SK-N-SH (cell line): ENCODE data around the gene FAM229A.

Experiments
- CTCF ChIP-seq: fragments of 200-600 bp; sonication (generic); IDR thresholded peaks from 2 replicates; pipeline ENCODE4 v1.6.1; 2017; ENCODE audit warnings: antibody characterized with exemption, mild to moderate bottlenecking, moderate library complexity
- EP300 ChIP-seq, 2 experiments: IDR thresholded peaks; 2 replicates each; pipeline versions ENCODE4 v1.4.0 to v1.6.1; 2012; ENCODE audit warnings: borderline replicate concordance in 1 of 2, low read depth in 1 of 2, low read length in 1 of 2
- EZH2phosphoT487 ChIP-seq: fragments of 200-600 bp; sonication (generic); IDR thresholded peaks from 2 replicates; pipeline ENCODE4 v1.6.1; 2017; ENCODE audit warnings: low read depth, mixed run types, mild to moderate bottlenecking, antibody characterized with exemption, moderate library complexity, borderline replicate concordance
- GATA2 ChIP-seq: sonication (generic); formaldehyde crosslinking; IDR thresholded peaks from 2 replicates; pipeline ENCODE4 v1.5.0; 2020; ENCODE audit warnings: mild to moderate bottlenecking, missing genetic modification reagents
- MAX ChIP-seq: IDR thresholded peaks from 2 replicates; pipeline ENCODE4 v1.4.0; 2012; ENCODE audit warnings: low read depth
- MXI1 ChIP-seq: IDR thresholded peaks from 2 replicates; pipeline ENCODE4 v1.6.1; 2012; ENCODE audit warnings: mild to moderate bottlenecking, low read depth, low read length, improper control_type of control experiment
- RAD21 ChIP-seq: IDR thresholded peaks from 2 replicates; pipeline ENCODE4 v1.6.1; 2012; ENCODE audit warnings: mild to moderate bottlenecking, low read length
- RCOR1 ChIP-seq: fragments of 150-350 bp; IDR thresholded peaks from 2 replicates; pipeline ENCODE4 v1.6.1; 2017; ENCODE audit warnings: antibody characterized with exemption, low read length
- TAF1 ChIP-seq: IDR thresholded peaks from 2 replicates; pipeline ENCODE4 v1.6.1; 2012; ENCODE audit warnings: low read depth, mild to moderate bottlenecking, low read length, moderate library complexity, borderline replicate concordance
- TF ChIP-seq, protein P1 (sequence below): IDR thresholded peaks from 2 replicates; pipeline ENCODE4 v1.6.1; 2012; ENCODE audit warnings: mild to moderate bottlenecking, low read depth, low read length, moderate library complexity

DNA sequence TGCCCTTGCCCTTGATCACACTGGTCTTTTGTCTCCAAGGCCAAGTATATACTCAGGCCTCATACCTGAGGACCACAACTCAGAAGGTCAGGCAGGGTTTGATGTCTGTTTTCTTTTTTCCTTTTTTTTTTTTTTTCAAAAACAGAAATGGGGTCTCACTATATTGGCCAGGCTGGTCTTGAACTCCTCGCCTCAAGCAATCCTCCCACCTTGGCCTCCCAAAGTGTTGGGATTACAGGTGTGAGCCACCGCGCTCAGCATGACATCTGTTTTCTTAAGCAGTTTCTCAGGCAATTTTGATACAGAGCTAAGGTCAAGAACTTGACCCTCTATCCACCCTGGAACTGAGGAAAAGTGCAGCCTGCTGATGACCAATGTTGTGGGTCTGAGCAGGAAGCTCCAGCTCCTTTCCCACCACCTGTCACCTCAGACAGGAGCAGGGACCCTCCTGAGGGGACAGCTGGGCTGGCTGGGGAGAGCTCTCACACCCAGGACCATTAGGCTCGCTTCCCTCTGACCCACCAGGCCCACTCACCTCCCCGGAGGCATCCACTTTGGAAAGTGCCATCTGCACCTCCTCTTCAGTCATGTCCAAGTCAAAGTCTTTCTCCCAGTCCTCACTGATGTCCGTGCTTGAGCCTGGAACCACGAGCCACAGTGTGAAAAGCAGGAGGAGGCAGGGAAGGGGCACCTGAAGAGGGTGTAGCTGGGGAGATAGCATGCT, 5.8 kb upstream of the FAM229A start:
- TF ChIP-seq, protein P1, sequence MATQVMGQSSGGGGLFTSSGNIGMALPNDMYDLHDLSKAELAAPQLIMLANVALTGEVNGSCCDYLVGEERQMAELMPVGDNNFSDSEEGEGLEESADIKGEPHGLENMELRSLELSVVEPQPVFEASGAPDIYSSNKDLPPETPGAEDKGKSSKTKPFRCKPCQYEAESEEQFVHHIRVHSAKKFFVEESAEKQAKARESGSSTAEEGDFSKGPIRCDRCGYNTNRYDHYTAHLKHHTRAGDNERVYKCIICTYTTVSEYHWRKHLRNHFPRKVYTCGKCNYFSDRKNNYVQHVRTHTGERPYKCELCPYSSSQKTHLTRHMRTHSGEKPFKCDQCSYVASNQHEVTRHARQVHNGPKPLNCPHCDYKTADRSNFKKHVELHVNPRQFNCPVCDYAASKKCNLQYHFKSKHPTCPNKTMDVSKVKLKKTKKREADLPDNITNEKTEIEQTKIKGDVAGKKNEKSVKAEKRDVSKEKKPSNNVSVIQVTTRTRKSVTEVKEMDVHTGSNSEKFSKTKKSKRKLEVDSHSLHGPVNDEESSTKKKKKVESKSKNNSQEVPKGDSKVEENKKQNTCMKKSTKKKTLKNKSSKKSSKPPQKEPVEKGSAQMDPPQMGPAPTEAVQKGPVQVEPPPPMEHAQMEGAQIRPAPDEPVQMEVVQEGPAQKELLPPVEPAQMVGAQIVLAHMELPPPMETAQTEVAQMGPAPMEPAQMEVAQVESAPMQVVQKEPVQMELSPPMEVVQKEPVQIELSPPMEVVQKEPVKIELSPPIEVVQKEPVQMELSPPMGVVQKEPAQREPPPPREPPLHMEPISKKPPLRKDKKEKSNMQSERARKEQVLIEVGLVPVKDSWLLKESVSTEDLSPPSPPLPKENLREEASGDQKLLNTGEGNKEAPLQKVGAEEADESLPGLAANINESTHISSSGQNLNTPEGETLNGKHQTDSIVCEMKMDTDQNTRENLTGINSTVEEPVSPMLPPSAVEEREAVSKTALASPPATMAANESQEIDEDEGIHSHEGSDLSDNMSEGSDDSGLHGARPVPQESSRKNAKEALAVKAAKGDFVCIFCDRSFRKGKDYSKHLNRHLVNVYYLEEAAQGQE, result no peak
- no peak for TF ChIP-seq EZH2phosphoT487
- no peak for TF ChIP-seq GATA2 (CRISPR knock-in tag)
- no peak for TF ChIP-seq TAF1
- no peak for TF ChIP-seq RAD21
- TF ChIP-seq RCOR1, result no peak
- TF ChIP-seq CTCF, result no peak
- TF ChIP-seq MAX, result no peak
- TF ChIP-seq EP300 (IDR thresholded peaks at IDR 0.05; ENCODE audit: borderline replicate concordance in 1 of 2, low read depth in 1 of 2, low read length in 1 of 2), result no peak
- no peak for TF ChIP-seq MXI1
